ENCODE results near the gene BASP1.

The BASP1 gene

DNA sequence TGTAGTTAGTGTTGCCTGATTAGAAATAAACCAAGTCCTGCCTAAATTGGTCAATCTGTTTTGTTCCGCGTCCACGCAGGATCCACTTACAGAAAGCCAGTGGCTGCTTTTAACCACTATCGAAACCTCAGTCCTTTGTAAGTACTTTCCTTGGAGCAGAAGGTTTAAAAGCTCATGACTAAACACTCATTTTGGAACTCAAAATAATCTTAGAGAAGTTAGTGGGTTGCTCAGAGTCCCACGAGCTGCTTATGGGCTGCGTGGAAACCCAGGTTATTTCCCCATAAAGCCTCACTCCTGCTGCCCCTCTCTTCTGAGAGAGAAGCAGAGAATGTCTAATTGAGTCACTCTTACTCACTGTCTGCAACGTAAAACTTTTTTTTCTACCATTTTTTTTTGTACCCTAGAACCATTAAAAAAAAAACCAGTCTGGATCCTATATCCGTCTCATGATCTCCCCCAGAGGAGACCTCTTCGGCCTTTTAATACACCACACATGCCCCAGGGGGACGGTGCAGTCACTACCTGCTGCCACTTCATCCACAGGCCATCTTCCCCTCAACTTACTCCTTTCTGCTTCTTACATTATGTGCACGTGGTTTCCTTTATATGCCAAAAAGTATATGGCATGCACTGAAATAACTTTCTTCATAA is 7.6 kb downstream of the BASP1 start:
- no peak for TF ChIP-seq CTCF (conservative IDR thresholded peaks at IDR 0.05)
- TF ChIP-seq ZFX (IDR thresholded peaks at IDR 0.05) = no peak
- no peak overlapping the region for H3K27ac ChIP-seq

DNA sequence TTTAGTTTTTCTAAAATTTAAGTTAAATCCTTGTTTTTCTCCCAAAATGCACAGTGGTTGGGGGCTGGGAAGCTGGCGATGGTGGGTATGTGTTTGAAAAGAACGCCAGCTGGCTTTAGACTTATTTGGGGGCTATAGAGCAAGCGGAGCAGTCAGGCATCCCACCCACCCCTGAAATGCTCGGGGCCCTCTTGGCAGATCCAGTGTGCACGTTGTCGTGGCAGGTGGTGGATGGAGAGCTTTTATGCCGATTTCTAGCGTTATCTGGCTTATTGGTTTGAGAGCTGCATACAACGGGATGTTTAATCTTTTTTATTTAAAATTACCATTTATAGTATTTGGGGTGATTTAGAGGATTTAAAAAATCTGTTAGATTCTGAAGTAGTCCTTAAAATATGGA is 8.1 kb downstream of the BASP1 start:
- no peak for TF ChIP-seq CTCF (conservative IDR thresholded peaks at IDR 0.05)
- TF ChIP-seq ZFX (IDR thresholded peaks at IDR 0.05) = no peak
- no peak overlapping the region for H3K27ac ChIP-seq

DNA sequence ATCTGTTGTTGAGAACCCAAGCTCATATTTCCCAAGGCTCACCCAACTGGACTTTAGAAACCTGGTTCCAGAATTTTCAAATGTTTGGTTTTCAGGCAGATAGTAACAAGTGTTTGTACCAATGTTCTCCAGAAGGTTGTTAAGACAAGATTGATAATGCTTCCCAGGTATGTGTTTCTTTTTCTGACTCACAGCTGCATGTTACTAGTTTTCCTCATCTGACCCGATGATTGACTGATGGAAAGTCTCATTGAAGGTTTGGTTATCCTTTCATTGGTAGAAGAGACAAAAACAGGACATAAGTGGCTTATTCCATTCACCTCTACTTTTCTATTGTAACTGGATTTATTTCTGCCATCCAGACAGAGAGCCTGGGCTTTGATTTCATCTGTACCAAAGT is 10.4 kb downstream of the BASP1 start:
- no peak overlapping the region for H3K27ac ChIP-seq
- TF ChIP-seq CTCF (conservative IDR thresholded peaks at IDR 0.05) (no peak), ZFX (IDR thresholded peaks at IDR 0.05) (no peak)

DNA sequence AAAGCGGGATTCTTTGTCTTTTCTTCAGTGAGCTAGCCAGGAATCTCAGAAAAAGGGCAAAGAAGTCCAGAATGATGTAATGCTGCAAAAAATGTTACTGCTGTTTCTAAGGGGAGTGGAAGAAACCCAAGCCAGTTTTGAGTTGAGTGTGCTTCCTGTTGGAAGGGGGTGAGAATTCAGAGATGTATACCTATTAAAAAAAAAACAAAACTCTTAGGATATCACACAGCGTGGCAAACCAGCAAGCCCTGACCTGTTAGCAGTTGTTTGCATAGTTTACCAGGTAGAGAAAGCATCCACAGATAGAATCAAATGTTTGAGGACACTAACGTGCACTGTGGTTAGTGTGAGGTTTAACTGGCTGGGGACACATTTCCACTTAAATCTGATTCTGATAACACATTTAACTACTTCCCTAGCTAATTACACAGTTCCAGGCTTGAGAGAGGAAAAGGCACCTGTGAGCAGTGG is 11.4 kb downstream of the BASP1 start:
- H3K27ac ChIP-seq = no peak overlapping the region
- TF ChIP-seq CTCF (conservative IDR thresholded peaks at IDR 0.05) = no peak
- TF ChIP-seq ZFX (IDR thresholded peaks at IDR 0.05) = no peak

DNA sequence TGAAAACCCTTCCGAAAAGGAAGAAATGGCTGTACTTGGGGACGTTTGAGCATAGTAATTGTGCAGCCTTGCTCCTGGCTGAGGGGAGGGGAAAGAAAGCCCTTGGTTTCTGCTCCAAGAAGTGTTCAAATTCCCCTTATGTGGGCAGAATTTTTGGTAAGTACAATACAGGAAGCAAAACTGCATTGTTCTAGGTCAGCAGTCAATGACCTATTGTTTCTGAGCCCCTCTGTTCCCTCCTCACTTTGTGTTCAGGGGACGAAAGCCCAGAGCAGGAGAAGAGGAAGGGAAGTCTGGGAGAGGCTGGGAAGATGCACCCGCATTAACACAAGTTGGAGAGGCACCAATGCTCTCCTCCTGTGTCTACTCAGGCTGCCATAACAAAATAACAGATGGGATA is 11.9 kb downstream of the BASP1 start:
- TF ChIP-seq ZFX (IDR thresholded peaks at IDR 0.05) (no peak), CTCF (conservative IDR thresholded peaks at IDR 0.05) (no peak)
- no peak overlapping the region for H3K27ac ChIP-seq

DNA sequence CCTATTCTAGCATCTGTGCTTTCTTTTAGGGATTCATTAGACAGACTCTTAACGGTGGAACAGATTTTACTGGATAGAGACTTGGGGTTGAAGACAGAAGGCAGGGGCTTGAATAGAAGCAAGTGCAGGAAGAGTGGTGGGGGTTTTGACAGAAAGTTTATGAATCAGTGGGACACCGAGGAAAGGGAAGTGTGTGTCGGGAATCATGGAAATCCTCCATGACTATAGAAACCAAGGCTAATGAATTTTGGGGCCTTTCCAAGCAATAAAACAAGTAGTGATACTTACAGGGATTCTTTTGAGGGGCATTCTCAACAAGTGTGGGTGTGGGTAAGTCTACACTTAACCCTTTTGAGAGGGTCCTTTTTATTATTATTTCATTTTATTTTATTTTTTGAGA is 12.8 kb downstream of the BASP1 start:
- no peak for TF ChIP-seq CTCF (conservative IDR thresholded peaks at IDR 0.05)
- no peak for TF ChIP-seq ZFX (IDR thresholded peaks at IDR 0.05)

DNA sequence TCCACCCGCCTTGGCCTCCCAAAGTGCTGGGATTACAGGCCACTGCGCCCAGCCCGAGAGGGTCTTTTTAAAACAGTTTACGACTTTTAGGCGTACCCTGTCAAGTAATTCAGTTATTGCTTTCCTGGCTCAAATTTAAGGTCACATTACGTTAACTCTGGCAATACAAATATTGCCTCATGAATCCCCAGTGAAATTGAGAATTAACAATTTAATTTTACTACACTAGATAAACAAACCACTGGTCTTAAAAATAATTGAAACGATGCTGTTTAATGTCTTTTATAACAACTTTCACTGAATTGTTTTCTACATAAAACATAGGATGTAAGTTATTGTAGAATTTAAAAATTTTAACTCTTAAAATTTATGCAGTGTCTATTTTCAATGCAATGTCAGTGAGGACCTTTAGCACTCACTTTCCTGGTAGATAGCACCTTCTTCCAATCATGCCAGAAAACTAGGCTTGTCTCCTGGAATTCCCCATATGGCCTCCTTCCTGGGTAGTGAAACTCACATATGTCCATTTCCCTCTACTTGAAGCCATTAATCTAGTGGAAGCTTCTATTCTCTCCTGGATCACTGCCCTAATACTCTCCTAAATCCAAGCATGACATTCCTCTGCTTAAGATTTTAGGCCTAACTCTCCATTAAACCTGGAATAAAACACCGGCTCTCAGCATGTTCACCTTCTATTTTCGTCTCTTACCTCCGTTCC is 13.5 kb downstream of the BASP1 start:
- TF ChIP-seq ZFX (IDR thresholded peaks at IDR 0.05) = no peak
- TF ChIP-seq CTCF (conservative IDR thresholded peaks at IDR 0.05) = no peak
- H3K27ac ChIP-seq = no peak overlapping the region

More for the DNA sequence above, 12.8 kb downstream of the BASP1 start:
- no peak overlapping the region for H3K27ac ChIP-seq

Data from C4-2B (cell line).